Kidney epithelial cell (primary cell): ENCODE data around the gene CALM3. TPM values are rescaled to one million over a fixed set of nuclear protein-coding genes. Genes with fewer than 3 reads are reported as not detected.

ENCODE experiments used
- DNase-seq: peaks from one replicate; pipeline ENCODE4 v3.0.0-alpha.2; 2010; ENCODE audit warnings: low read depth
- H3K27me3 ChIP-seq: 2 replicates; pipeline ENCODE4 v1.6.0; 2011; ENCODE audit warnings: low read length; ENCODE audit not compliant: control insufficient read depth, insufficient read depth
- H3K36me3 ChIP-seq: 2 replicates; pipeline ENCODE4 v1.5.1; 2011; ENCODE audit warnings: low read length; ENCODE audit not compliant: control insufficient read depth, insufficient read depth
- H3K4me3 ChIP-seq: 2 replicates; pipeline ENCODE4 v1.5.1; 2011; ENCODE audit warnings: low read depth, mild to moderate bottlenecking, control low read depth, low read length
- total RNA-seq: library from RNA; depleted of rRNA; stranded (reverse); fragments of >200 nt; gene quantifications from 2 replicates; pipeline ENCODE4 v1.2.3, GENCODE V29; 2015
- TF ChIP-seq, protein P1 (sequence below): IDR thresholded peaks from 2 replicates; pipeline ENCODE4 v1.5.1; 2011; ENCODE audit warnings: mild to moderate bottlenecking, moderate library complexity, low read length, control low read depth, inconsistent platforms; ENCODE audit not compliant: insufficient read depth, poor library complexity, severe bottlenecking

CALM3 gene
- total RNA-seq, 1 donor from 2014 or later, result 127 TPM

DNA sequence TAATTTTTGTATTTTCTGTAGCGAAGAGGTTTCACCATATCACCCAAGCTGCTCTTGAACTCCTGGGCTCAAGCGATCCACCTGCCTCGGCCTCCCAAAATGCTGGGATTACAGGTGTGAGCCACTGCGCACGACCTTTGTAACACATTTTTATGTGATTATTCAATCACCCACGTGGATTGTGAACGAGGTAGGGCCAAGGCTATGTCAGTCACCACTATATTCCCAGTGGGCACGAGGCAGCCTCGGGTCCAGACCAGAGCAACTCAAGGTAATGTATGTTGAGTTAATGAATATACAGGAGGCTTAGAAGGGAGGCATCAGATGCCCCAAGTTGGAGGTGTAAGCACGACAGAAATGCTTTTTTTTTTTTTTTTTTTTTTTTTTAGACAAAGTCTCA, 14.8 kb downstream of the CALM3 start:
- TF ChIP-seq, protein P1, sequence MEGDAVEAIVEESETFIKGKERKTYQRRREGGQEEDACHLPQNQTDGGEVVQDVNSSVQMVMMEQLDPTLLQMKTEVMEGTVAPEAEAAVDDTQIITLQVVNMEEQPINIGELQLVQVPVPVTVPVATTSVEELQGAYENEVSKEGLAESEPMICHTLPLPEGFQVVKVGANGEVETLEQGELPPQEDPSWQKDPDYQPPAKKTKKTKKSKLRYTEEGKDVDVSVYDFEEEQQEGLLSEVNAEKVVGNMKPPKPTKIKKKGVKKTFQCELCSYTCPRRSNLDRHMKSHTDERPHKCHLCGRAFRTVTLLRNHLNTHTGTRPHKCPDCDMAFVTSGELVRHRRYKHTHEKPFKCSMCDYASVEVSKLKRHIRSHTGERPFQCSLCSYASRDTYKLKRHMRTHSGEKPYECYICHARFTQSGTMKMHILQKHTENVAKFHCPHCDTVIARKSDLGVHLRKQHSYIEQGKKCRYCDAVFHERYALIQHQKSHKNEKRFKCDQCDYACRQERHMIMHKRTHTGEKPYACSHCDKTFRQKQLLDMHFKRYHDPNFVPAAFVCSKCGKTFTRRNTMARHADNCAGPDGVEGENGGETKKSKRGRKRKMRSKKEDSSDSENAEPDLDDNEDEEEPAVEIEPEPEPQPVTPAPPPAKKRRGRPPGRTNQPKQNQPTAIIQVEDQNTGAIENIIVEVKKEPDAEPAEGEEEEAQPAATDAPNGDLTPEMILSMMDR, result no peak
- Histone ChIP-seq H3K27me3 (peaks cover 2% of the 10 kb centered on the region), H3K36me3 (no peaks in the 10 kb centered on the region), H3K4me3 (no peak overlapping the region)
- no peak for DNase-seq

DNA sequence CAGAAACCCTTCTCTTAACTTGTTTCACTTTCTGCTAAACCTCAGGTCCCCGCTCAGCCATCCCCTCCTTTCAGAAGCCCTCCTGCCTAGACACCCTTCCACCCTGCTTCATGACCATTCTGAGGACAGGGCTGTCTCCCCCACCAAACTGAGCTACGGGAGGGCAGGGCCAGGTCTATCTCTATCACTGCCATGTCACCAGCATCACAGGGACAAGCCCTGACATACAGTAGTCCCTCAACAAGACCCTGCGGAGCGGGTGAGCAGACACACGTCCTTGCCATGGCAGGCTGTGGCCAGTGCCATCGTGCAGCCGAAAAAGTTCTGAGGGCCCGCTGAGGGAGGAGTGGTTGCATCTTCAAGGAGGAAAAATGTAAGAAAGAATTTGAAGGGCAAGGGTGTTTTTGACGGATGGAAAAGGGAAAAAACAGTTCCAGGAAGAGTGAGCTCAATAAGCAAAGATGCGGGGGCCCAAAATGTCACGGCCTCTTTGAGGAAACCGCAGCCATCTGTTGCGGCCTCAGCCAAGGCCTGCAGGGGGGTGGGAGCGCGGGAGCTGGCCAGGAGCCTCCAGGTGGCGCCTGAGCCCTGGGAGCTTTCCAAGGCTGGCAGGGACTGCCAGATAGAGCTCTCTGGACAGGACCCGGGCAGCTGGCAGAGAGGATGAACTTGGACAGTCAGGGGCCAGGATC, 15.6 kb downstream of the CALM3 start:
- no peak for DNase-seq
- H3K36me3 ChIP-seq, result no peaks in the 10 kb centered on the region
- no peak overlapping the region for H3K4me3 ChIP-seq
- TF ChIP-seq, protein P1, result peak; percentile 84
- peaks cover 8% of the 10 kb centered on the region for H3K27me3 ChIP-seq

DNA sequence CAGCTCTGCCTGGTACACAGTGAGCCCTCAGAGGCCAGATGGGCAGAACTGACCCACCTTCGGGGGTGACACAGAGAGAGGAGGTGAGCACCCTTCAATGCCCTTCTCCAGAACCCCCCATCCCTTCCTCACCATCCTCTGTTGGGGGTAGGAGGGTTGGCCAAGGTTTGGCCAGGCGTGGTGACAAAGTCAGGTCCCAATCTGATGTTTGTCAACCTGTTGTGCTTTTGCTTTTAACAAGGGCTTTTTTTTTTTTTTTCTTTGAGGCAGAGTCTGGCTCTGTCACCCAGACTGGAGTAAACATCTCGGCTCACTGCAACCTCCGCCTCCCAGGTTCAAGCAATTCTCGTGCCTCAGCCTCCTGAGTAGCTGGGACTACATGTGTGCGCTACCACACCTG, 16.5 kb downstream of the CALM3 start:
- H3K36me3 ChIP-seq, result no peaks in the 10 kb centered on the region
- TF ChIP-seq, protein P1, result no peak
- peaks cover 8% of the 10 kb centered on the region for H3K27me3 ChIP-seq
- no peak overlapping the region for H3K4me3 ChIP-seq
- DNase-seq, result no peak

DNA sequence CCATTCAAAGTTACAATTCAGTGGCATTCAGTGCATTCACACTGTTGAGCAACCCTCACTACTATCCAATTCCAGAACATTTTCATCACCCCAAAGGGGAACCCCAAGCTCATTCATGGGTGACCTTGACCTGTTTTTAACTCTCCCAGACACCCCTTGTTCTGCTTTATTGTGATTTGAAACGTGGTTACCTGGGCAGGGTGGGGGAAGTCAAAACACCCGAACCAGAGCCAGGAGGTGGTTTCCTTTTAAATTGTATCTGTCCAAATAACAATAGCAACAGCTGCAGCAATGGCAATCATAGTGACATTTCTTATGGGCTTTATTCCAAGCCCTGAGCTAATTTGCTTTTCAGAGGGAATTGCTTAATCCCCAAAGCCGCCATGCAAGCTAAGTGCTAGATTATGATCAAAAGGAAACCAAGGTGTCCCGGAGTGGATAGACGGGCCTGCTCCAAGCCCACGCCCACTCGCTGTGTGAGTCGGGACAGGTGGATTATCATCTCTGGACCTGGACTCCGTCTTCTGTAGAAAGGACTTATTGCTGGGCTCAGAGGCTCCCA, 17.6 kb downstream of the CALM3 start:
- H3K4me3 ChIP-seq, result no peak overlapping the region
- peaks cover 8% of the 10 kb centered on the region for H3K27me3 ChIP-seq
- TF ChIP-seq, protein P1, result no peak
- no peaks in the 10 kb centered on the region for H3K36me3 ChIP-seq
- no peak for DNase-seq

DNA sequence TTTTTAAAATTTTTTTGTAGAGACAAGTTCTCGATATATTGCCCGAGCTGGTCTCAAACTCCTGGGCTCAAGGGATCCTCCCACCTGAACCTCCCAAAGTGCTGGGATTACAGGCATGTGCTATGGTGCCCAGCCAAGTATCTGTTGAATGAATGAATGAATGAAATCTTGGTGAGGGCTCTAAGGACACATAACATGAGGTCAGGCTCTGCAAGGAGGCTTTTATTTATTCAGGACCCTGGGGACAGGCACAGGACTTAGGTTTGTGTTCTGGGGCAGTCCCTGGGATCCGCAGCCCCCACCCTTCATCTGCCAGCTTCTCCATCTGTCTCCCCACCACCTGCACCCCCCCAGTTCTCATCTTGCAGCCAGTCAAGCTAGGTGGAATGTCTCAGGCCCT, 19.1 kb downstream of the CALM3 start:
- peaks cover 8% of the 10 kb centered on the region for H3K27me3 ChIP-seq
- no peaks in the 10 kb centered on the region for H3K36me3 ChIP-seq
- TF ChIP-seq, protein P1, result no peak

DNA sequence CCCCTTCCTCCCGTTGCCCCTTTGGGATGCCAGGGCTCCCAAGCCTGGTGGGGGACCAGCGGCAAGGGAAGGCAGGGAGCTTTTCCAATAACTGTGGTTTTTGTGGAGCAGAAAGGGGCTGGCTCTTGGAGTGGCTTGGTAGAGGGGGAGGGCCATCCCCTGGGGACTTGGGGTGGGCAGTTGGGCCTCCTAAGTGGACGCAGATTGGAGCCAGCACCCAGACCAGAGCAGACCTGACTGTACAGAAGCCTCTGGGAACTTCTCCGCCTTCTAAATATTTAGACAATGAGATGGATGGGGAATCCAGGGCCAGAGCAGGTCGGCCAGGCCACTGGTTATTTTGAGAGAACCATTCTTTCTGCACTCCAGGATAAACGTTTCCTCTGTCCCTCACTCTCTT, 19.6 kb downstream of the CALM3 start:
- TF ChIP-seq, protein P1, result no peak
- no peak for DNase-seq
- Histone ChIP-seq H3K4me3 (no peak overlapping the region), H3K27me3 (peaks cover 8% of the 10 kb centered on the region), H3K36me3 (no peaks in the 10 kb centered on the region)

More for the DNA sequence above, 19.1 kb downstream of the CALM3 start:
- H3K4me3 ChIP-seq, result no peak overlapping the region
- no peak for DNase-seq
